ENCODE data around the gene SEC61B. TPM values are rescaled to one million over a fixed set of nuclear protein-coding genes. Genes with fewer than 3 reads are reported as not detected.

Gene SEC61B
- total RNA-seq, 1 experiment from 2014 or later: 125 TPM

DNA sequence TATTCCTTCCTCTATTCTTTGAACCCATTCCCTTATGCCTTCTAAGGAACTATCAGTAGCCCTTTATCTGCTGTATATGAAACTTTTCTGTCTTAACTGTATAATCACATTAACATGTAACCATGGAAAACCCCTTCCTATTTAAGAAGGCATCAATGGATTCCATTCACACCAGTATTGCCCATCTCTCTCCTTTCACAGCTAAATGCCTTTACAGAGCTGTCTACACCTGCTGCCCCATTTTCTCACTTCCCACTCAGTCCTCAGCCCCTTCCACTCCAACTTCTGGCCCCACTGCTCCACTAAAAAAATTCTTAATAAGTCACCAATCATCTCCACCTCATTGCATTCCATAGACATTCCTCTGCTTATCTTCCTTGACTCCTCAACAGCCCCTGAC is 50.8 kb downstream of the SEC61B start:
- Histone ChIP-seq H3K4me2 (ENCODE audit: low read length) (no peak overlapping the region), H3K27me3 (ENCODE audit: insufficient read depth, low read length) (no peaks in the 10 kb centered on the region), H4K20me1 (ENCODE audit: insufficient read depth) (no peaks in the 10 kb centered on the region), H3K9me2 (ENCODE audit: insufficient read depth) (no peaks in the 10 kb centered on the region), H3K27ac (ENCODE audit: low read depth, low read length) (no peak overlapping the region), H3K4me3 (replicated peaks in 1 of 2; ENCODE audit: low read depth in 1 of 2, low read length in 2 of 2) (no peak overlapping the region), H3K4me1 (ENCODE audit: control insufficient read depth in 1 of 2, insufficient read depth in 2 of 2, low read length in 2 of 2) (no peaks in the 10 kb centered on the region), H3K79me2 (ENCODE audit: insufficient read depth, low read length) (no peaks in the 10 kb centered on the region), H2AFZ (ENCODE audit: low read depth, low read length, poor library complexity, severe bottlenecking) (no peak overlapping the region), H3K9ac (ENCODE audit: low read length) (no peak overlapping the region), H3K36me3 (ENCODE audit: control insufficient read depth in 1 of 2, insufficient read depth in 2 of 2, low read length in 2 of 2) (no peaks in the 10 kb centered on the region), H3K9me3 (ENCODE audit: control insufficient read depth in 1 of 2, insufficient read depth in 1 of 2, low read depth in 1 of 2, low read length in 2 of 2) (no peaks in the 10 kb centered on the region)
- POLR2A ChIA-PET: no interaction called here
- CTCF ChIA-PET: no interaction called here
- BruUV-seq (replicated peaks): no TSS peak
- DNase-seq (ENCODE audit: low read depth, low spot score) (no peak), ATAC-seq (no peak)
- TF ChIP-seq, protein P1, sequence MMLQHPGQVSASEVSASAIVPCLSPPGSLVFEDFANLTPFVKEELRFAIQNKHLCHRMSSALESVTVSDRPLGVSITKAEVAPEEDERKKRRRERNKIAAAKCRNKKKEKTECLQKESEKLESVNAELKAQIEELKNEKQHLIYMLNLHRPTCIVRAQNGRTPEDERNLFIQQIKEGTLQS (IDR thresholded peaks at IDR 0.05): no peak
- TF ChIP-seq CBX3 (IDR thresholded peaks at IDR 0.05; ENCODE audit: low read depth): no peak
- no peak for TF ChIP-seq POLR2A (IDR thresholded peaks at IDR 0.05; ENCODE audit: borderline replicate concordance, extremely low read depth, insufficient read depth, insufficient read length)
- no peak for TF ChIP-seq ELF1 (IDR thresholded peaks at IDR 0.05; ENCODE audit: borderline replicate concordance, low read depth)
- TF ChIP-seq SP1 (IDR thresholded peaks at IDR 0.05; ENCODE audit: low read depth): no peak
- intact Hi-C loops (cut with micrococcal nuclease): no loop called here
- RAD21 ChIA-PET (ENCODE audit: low non-redundant PET in 1 of 2, low total read pairs in 2 of 2, uncharacterized antibody in 2 of 2, unreplicated experiment in 2 of 2): no interaction called here

DNA sequence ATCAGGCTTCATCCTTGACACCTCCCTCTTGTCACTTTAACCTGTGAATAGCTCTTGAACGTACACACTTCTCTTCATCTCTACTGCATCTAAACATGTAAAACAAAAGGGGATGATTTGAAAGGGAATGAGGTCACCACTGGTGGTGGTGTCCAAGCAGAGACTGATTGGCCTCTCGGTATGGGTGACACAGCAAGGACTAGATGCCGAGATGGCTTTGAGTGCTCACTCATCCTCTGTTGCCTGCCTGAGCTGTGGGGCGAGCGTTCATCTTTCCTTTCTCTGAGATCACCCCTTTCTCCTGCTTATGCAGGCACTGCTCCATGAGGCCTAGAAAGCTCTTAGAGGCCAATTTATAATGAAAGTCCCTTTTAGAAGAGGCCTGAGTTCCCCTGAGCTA is 51.9 kb downstream of the SEC61B start:
- POLR2A ChIA-PET: no interaction called here

More for the DNA sequence above, 51.9 kb downstream of the SEC61B start:
- Histone ChIP-seq H3K9me3 (ENCODE audit: control insufficient read depth in 1 of 2, insufficient read depth in 1 of 2, low read depth in 1 of 2, low read length in 2 of 2) (no peaks in the 10 kb centered on the region), H3K79me2 (ENCODE audit: insufficient read depth, low read length) (no peaks in the 10 kb centered on the region), H3K4me3 (replicated peaks in 1 of 2; ENCODE audit: low read depth in 1 of 2, low read length in 2 of 2) (no peak overlapping the region), H3K27ac (ENCODE audit: low read depth, low read length) (no peak overlapping the region), H3K9me2 (ENCODE audit: insufficient read depth) (no peaks in the 10 kb centered on the region), H3K9ac (ENCODE audit: low read length) (no peak overlapping the region), H3K36me3 (ENCODE audit: control insufficient read depth in 1 of 2, insufficient read depth in 2 of 2, low read length in 2 of 2) (no peaks in the 10 kb centered on the region), H2AFZ (ENCODE audit: low read depth, low read length, poor library complexity, severe bottlenecking) (no peak overlapping the region), H3K4me2 (ENCODE audit: low read length) (no peak overlapping the region), H4K20me1 (ENCODE audit: insufficient read depth) (no peaks in the 10 kb centered on the region), H3K4me1 (ENCODE audit: control insufficient read depth in 1 of 2, insufficient read depth in 2 of 2, low read length in 2 of 2) (no peaks in the 10 kb centered on the region), H3K27me3 (ENCODE audit: insufficient read depth, low read length) (no peaks in the 10 kb centered on the region)
- no peak for TF ChIP-seq EGR1 (IDR thresholded peaks at IDR 0.05; ENCODE audit: low read depth)
- TF ChIP-seq, protein P2, sequence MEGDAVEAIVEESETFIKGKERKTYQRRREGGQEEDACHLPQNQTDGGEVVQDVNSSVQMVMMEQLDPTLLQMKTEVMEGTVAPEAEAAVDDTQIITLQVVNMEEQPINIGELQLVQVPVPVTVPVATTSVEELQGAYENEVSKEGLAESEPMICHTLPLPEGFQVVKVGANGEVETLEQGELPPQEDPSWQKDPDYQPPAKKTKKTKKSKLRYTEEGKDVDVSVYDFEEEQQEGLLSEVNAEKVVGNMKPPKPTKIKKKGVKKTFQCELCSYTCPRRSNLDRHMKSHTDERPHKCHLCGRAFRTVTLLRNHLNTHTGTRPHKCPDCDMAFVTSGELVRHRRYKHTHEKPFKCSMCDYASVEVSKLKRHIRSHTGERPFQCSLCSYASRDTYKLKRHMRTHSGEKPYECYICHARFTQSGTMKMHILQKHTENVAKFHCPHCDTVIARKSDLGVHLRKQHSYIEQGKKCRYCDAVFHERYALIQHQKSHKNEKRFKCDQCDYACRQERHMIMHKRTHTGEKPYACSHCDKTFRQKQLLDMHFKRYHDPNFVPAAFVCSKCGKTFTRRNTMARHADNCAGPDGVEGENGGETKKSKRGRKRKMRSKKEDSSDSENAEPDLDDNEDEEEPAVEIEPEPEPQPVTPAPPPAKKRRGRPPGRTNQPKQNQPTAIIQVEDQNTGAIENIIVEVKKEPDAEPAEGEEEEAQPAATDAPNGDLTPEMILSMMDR (IDR thresholded peaks at IDR 0.05 in 2 of 3, conservative IDR thresholded peaks at IDR 0.05 in 1 of 3; ENCODE audit: borderline replicate concordance in 1 of 3, insufficient read depth in 1 of 3, low read depth in 2 of 3, low read length in 2 of 3): no peak
- TF ChIP-seq POLR2A (IDR thresholded peaks at IDR 0.05; ENCODE audit: borderline replicate concordance, extremely low read depth, insufficient read depth, insufficient read length): no peak
- no peak for TF ChIP-seq EZH2phosphoT487 (IDR thresholded peaks at IDR 0.05; ENCODE audit: borderline replicate concordance)
- no peak for DNase-seq (ENCODE audit: low read depth, low spot score)
- RAD21 ChIA-PET (ENCODE audit: low non-redundant PET in 1 of 2, low total read pairs in 2 of 2, uncharacterized antibody in 2 of 2, unreplicated experiment in 2 of 2): interaction anchor here in 1 of 2 experiments (0.6 kb wide), 1 partner anchor 950 kb away, joined by 5 read pairs; no protein-coding TSS in a partner anchor
- intact Hi-C loops (cut with micrococcal nuclease): no loop called here
- no peak for ATAC-seq
- CTCF ChIA-PET: no interaction called here
- BruUV-seq (replicated peaks): no TSS peak
